Endometrial microvascular endothelial cells (primary cell): Measurements from ENCODE around the gene CHMP2A. TPM values are rescaled to one million over a fixed set of nuclear protein-coding genes. Genes with fewer than 3 reads are reported as not detected.
"Not testable (repeated sequence)": the region's sequence is repeated elsewhere in the genome, so short reads cannot be mapped to it uniquely, and the experiment has no call there.

ENCODE experiments used
- in situ Hi-C: cut with HindIII; loops from 2 replicates; pipeline ENCODE4 v1.10.0; 2017; ENCODE audit warnings: low sequenced_read_pairs, low pct_unique_long_range_greater_than_20kb; ENCODE audit errors: inconsistent ontology term
- total RNA-seq: library from RNA; depleted of rRNA; stranded (reverse); fragments of >200 nt; gene quantifications from one replicate; pipeline ENCODE4 v1.2.3, GENCODE V29; 2015; ENCODE audit errors: inconsistent ontology term

The CHMP2A gene
- total RNA-seq, 1 donor from 2014 or later, result 67.3 TPM

GRCh38 chr19:58516964-58517833 is 37.7 kb downstream of the CHMP2A start:
- in situ Hi-C loops, result no loop called here

GRCh38 chr19:58516246-58516836 is 38.6 kb downstream of the CHMP2A start:
- in situ Hi-C loops, result no loop called here

GRCh38 chr19:58515259-58515658 is 39.6 kb downstream of the CHMP2A start:
- in situ Hi-C loops, result no loop called here

- in situ Hi-C loops, result no loop called here
Measured at GRCh38 chr19:58514564-58515022, 40.3 kb downstream of the CHMP2A start.

GRCh38 chr19:58513694-58514563 is 41.0 kb downstream of the CHMP2A start:
- in situ Hi-C loops, result no loop called here

- in situ Hi-C loops, result no loop called here
Measured at GRCh38 chr19:58513213-58513693, 41.7 kb downstream of the CHMP2A start.

- in situ Hi-C loops, result no loop called here
Measured at GRCh38 chr19:58511353-58512208, 43.3 kb downstream of the CHMP2A start, which contains the start of gene SLC27A5. Gene SLC27A5, minus strand, starts transcription at chr19:58511992. Its CDS starts 37 bp downstream, at chr19:58511955.

GRCh38 chr19:58510084-58510862 is 44.6 kb downstream of the CHMP2A start:
- in situ Hi-C loops, result no loop called here

GRCh38 chr19:58509731-58510083 is 45.2 kb downstream of the CHMP2A start:
- in situ Hi-C loops, result no loop called here

- in situ Hi-C loops, result not testable (repeated sequence)
Measured at GRCh38 chr19:58507602-58508223, 47.2 kb downstream of the CHMP2A start.

Other genes with a start within 250 kb of the CHMP2A start
- 44.8 TPM for gene ERVK3-1, start 249.7 kb downstream of the CHMP2A start, total RNA-seq
- 1.3 TPM for gene ZSCAN22, start 228.1 kb downstream of the CHMP2A start, total RNA-seq
- gene A1BG, start 201.6 kb downstream of the CHMP2A start, total RNA-seq, result not detected
- gene ZNF497, start 192.4 kb downstream of the CHMP2A start, total RNA-seq, result 0.19 TPM
- gene ZNF837, start 174.1 kb downstream of the CHMP2A start, total RNA-seq, result 3.1 TPM
- 2,433 TPM for gene RPS5, start 167.8 kb downstream of the CHMP2A start, total RNA-seq
- not detected for gene RNF225, start 159.4 kb downstream of the CHMP2A start, total RNA-seq
- 2.6 TPM for gene ZNF584, start 146.5 kb downstream of the CHMP2A start, total RNA-seq
- gene ZNF132, start 115.0 kb downstream of the CHMP2A start, total RNA-seq, result 3.3 TPM
- 8.5 TPM for gene ZNF324B, start 103.5 kb downstream of the CHMP2A start, total RNA-seq
- gene ZNF324, start 88.0 kb downstream of the CHMP2A start, total RNA-seq, result 7.5 TPM
- 7.4 TPM for gene ZNF446, start 78.8 kb downstream of the CHMP2A start, total RNA-seq
- gene SLC27A5, start 43.1 kb downstream of the CHMP2A start, total RNA-seq, result 13.9 TPM
- gene ZBTB45, start 35.3 kb downstream of the CHMP2A start, total RNA-seq, result 10.3 TPM
- 420 TPM for gene TRIM28, start 11.0 kb downstream of the CHMP2A start, total RNA-seq
- 37.9 TPM for gene UBE2M, start 3.5 kb upstream of the CHMP2A start, total RNA-seq
- gene MZF1, start 18.2 kb upstream of the CHMP2A start, total RNA-seq, result 12.7 TPM